SH-SY5Y (cell line): ENCODE measurements around the gene TEX38.

Source experiments
- GATA2 ChIP-seq: IDR thresholded peaks from 2 replicates; pipeline ENCODE4 v1.6.1; 2011; ENCODE audit warnings: mild to moderate bottlenecking, low read depth, low read length
- GATA3 ChIP-seq: IDR thresholded peaks from 2 replicates; pipeline ENCODE4 v1.6.1; 2011; ENCODE audit warnings: low read depth, mild to moderate bottlenecking, low read length, moderate library complexity

The TEX38 gene

DNA sequence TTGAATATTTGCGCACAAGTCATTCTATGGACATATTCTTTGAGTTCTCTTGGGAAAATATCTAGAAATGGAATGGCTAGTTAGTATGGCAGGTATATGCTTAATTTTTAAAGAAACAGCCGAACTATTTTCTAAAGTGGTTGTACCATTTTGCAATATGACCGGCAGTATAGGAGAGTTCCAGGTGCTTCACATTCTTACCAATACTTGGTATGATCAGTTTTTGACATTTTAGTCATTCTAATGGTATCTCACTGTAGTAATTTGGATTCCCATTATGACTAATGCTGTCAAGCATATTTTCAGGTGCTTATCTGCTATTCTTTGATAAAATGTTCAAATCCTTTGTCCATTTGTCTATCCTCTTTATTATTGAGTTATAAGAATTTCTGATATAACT lies 24.0 kb upstream of the TEX38 start:
- no peak for TF ChIP-seq GATA2

- no peak for TF ChIP-seq GATA3
- no peak for TF ChIP-seq GATA2
Measured at GRCh38 chr1:46649764-46650163, 21.9 kb upstream of the TEX38 start.

DNA sequence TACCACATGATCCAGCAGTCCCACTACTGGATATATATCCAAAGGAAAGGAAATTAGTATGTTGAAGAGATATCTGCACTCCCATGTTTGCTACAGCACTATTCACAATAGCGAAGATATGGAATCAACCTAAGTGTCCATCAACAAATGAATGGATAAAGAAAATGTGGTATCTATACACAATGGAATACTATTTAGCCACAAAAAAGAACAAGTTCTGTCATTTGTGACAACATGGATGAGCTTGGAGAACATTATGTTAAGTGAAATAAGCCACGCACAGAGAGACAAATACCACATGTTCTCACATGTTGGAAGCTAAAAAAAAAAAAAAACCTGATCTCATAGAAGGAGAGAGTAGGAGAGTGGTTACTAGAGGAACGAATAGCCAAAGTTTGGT lies 21.2 kb upstream of the TEX38 start:
- TF ChIP-seq GATA2 (no peak), GATA3 (no peak)

DNA sequence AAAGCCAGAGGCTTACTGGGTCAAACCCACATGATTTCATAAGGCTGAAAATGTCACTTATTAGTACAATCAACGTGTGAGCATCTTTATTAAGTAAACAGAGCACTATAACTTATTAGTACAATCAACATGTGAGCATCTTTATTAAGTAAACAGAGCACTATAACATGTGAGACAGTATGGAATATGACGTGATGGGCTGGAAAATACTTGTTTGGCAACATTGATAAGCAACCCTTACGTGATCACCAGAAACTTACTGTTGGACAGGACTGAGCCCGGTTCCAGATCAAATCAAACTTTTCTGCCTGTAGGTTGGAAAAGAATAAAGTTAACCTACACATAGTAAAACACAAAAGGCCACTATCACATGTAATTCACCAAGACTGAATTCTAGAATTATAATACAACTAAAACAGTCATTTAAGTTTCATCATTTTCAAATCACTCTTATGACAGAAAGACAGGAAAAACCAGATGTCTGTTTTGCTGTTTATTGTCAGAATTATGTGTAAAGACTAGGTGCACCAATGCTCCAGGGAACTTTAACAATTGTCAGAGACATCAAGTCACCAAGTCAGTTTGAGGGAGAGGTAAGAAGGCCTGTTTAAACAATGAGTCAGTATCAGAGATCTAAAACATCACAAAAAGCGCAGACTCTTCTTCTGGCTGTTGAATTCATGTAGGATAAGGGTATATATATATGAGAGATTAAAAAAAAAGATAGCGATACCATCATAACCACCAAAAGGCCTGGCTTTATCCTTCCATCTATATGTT lies 19.1 kb upstream of the TEX38 start:
- TF ChIP-seq GATA2 (no peak), GATA3 (no peak)

DNA sequence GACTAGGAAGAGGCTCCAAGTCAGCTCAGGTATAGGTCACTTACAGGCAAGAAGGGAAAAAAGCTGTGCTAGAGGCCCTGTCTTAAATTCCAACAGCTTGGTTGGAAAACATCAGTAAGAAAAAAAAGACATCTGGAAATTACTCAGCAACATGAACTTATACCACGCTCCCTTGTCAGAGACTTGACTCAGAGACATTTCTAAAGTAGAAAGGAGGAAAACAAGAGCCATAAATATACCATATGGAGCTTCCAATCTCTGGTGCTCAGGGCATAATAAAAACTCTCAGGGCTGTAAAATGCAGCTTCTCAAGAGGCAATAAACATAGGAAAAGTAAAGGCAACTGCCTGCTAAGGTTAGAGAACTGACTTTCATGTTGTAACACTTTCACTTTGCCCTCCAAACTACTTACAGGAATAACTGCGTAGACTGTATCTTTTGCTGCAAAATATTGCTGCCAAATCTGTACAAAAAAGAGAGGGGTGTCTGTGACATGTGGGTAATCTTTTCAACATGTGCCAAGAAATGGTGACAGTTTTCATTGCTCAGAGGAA lies 18.2 kb upstream of the TEX38 start:
- TF ChIP-seq GATA2 (no peak), GATA3 (no peak)

GRCh38 chr1:46654012-46654411 lies 17.6 kb upstream of the TEX38 start:
- TF ChIP-seq GATA3 (no peak), GATA2 (no peak)

- TF ChIP-seq GATA3: no peak
- TF ChIP-seq GATA2: no peak
Measured at GRCh38 chr1:46655848-46656247, 15.8 kb upstream of the TEX38 start.

DNA sequence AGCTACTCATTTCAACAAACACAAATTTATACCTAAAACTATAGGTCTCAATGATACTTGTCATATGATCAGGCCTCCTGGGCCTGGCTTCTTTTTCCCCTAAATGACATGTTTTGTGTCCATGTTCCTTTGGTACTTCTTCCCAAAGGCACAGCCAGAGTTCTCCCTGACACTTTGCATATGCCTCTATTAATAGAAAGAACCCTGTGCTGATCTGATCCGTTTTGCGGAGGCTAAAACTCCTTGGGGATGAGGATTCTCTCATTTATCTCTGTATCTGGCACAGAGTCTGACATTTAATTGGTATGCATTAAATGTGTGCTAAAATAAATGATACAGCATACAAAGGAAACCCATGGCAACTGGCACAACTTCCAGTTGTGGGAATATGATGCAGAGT lies 15.0 kb upstream of the TEX38 start:
- TF ChIP-seq GATA2 (no peak), GATA3 (no peak)

GRCh38 chr1:46657775-46658174 lies 13.9 kb upstream of the TEX38 start:
- TF ChIP-seq GATA3 (no peak), GATA2 (no peak)

GRCh38 chr1:46659307-46659870 lies 12.3 kb upstream of the TEX38 start:
- TF ChIP-seq GATA2 (no peak), GATA3 (no peak)

DNA sequence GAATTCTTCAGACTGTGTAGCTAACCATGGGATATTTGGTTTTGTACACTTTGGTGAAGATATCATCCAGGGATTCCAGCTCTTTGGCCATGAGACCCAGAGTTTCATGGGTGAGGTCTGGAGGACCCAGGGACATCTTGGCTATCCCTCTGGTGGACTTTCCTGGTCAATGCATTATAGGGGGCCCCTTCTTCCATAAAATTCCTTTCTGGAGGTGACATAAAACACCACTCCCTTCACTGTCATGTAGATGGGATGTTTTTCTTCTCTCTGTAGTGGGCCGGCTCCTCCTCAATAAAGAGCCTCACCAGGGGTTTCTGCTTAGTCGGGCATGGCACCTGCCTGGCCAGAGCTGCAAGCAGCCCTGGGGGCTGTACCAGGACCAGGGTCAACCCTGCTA lies 5.7 kb upstream of the TEX38 start:
- TF ChIP-seq GATA2: no peak
- no peak for TF ChIP-seq GATA3

GRCh38 chr1:46667782-46668760 lies 3.6 kb upstream of the TEX38 start, which contains the start of gene ATPAF1:
TSS of gene ATPAF1 (minus strand) at chr1:46668364. CDS start at chr1:46668322, 42 bp downstream.
- no peak for TF ChIP-seq GATA3
- no peak for TF ChIP-seq GATA2

- TF ChIP-seq GATA3: no peak
- no peak for TF ChIP-seq GATA2
Measured at GRCh38 chr1:46670134-46670533, 1.5 kb upstream of the TEX38 start.

- TF ChIP-seq GATA2 (no peak), GATA3 (no peak)
Measured at GRCh38 chr1:46672696-46673095, 1.0 kb downstream of the TEX38 start.

GRCh38 chr1:46673749-46674182 lies 2.1 kb downstream of the TEX38 start:
- TF ChIP-seq GATA3: no peak
- TF ChIP-seq GATA2: no peak
